T-cell (primary cell): ENCODE measurements around the gene PRR14. TPM values are rescaled to one million over a fixed set of nuclear protein-coding genes. Genes with fewer than 3 reads are reported as not detected.
A peak's percentile ranks its signal among the peaks of the same experiment; 100 is the strongest.
"Not testable (repeated sequence)": the region's sequence is repeated elsewhere in the genome, so short reads cannot be mapped to it uniquely, and the experiment has no call there.

Experiments used
- ATAC-seq, 4 experiments: fragments of 200-7000 bp in 3 of 4; fragments of 150-1000 bp in 1 of 4; cut with Tn5 transposase; replicated peaks in 1 of 4; 1 replicate in 3 of 4; 2 replicates in 1 of 4; pipeline ENCODE4 v1.10.0; 2021; ENCODE audit warnings: moderate library complexity in 3 of 4, mild to moderate bottlenecking in 2 of 4, moderate number of reproducible peaks in 1 of 4
- CTCF ChIA-PET, 2 donors: fragments of 300-600 bp; sonication (Branson Sonifier 250); formaldehyde crosslinking; loops; one replicate each; lab custom pipeline; 2022; ENCODE audit warnings: antibody characterized with exemption in 2 of 2; lab: Charles Lee
- POLR2A ChIA-PET, 2 donors: fragments of 300-600 bp; sonication (Branson Sonifier 250); formaldehyde crosslinking; loops; one replicate each; lab custom pipeline; 2022; ENCODE audit warnings: antibody characterized with exemption in 2 of 2; lab: Charles Lee
- DNase-seq, 35 experiments: peaks; one replicate each; pipeline versions ENCODE4 v3.0.0 to v3.0.0-alpha.2; 2013 to 2023
- H3K27ac ChIP-seq: one replicate; pipeline ENCODE4 v1.5.1; 2013; ENCODE audit warnings: low read length
- H3K27me3 ChIP-seq, 2 experiments: replicated peaks in 1 of 2; 1 replicate in 1 of 2; 2 replicates in 1 of 2; pipeline versions ENCODE4 v1.6.1 to v1.7.0; 2013; ENCODE audit warnings: low read length in 1 of 2, mixed read lengths in 1 of 2; ENCODE audit not compliant: control insufficient read depth in 2 of 2, insufficient read depth in 2 of 2; ENCODE audit errors: extremely low read depth in 1 of 2
- H3K36me3 ChIP-seq, 2 donors: 1 replicate in 1 of 2; 2 replicates in 1 of 2; pipeline versions ENCODE4 v1.6.1 to v1.7.0; 2013; ENCODE audit warnings: low read length in 1 of 2; ENCODE audit not compliant: control insufficient read depth in 2 of 2, insufficient read depth in 1 of 2; ENCODE audit errors: extremely low read depth in 1 of 2
- H3K4me1 ChIP-seq, 2 experiments: 1 replicate in 1 of 2; 2 replicates in 1 of 2; pipeline versions ENCODE4 v1.6.1 to v1.7.0; 2013; ENCODE audit warnings: low read length in 2 of 2, mixed read lengths in 1 of 2; ENCODE audit not compliant: insufficient read depth in 2 of 2, control insufficient read depth in 1 of 2; ENCODE audit errors: extremely low read depth in 1 of 2
- H3K4me3 ChIP-seq, 2 donors: 1 replicate in 1 of 2; 2 replicates in 1 of 2; pipeline versions ENCODE4 v1.5.1 to v1.7.0; 2013; ENCODE audit warnings: mild to moderate bottlenecking in 2 of 2, low read length in 1 of 2, moderate library complexity in 1 of 2; ENCODE audit not compliant: control insufficient read depth in 1 of 2; ENCODE audit errors: extremely low read depth in 1 of 2
- H3K9me3 ChIP-seq: 2 replicates; pipeline ENCODE4 v1.7.0; 2013
- H3K27ac Mint-ChIP-seq, 2 donors: one replicate each; pipeline ENCODE4 v1.8.0; 2020 to 2021; ENCODE audit warnings: mild to moderate bottlenecking in 2 of 2, mixed read lengths in 2 of 2
- H3K27me3 Mint-ChIP-seq, 2 donors: one replicate each; pipeline ENCODE4 v1.8.0; 2021 to 2022; ENCODE audit warnings: mixed read lengths in 2 of 2
- H3K36me3 Mint-ChIP-seq: one replicate; pipeline ENCODE4 v1.8.0; 2021; ENCODE audit warnings: mixed read lengths
- H3K4me1 Mint-ChIP-seq, 3 donors: one replicate each; pipeline ENCODE4 v1.8.0; 2020 to 2022; ENCODE audit warnings: mixed read lengths in 3 of 3, mild to moderate bottlenecking in 1 of 3
- H3K4me3 Mint-ChIP-seq, 3 donors: one replicate each; pipeline ENCODE4 v1.8.0; 2020 to 2022; ENCODE audit warnings: mild to moderate bottlenecking in 3 of 3, mixed read lengths in 3 of 3, moderate library complexity in 3 of 3
- H3K9me3 Mint-ChIP-seq, 3 donors: one replicate each; pipeline ENCODE4 v1.8.0; 2020 to 2022; ENCODE audit warnings: mixed read lengths in 3 of 3
- WGBS: methylation state at CpG from one replicate; pipeline ENCODE4 v1.1.5; 2013; ENCODE audit warnings: missing lambda C conversion rate; ENCODE audit not compliant: insufficient coverage; 5-methylcytosine and 5-hydroxymethylcytosine counted together
- total RNA-seq, 35 experiments: library from RNA in 6 of 35; stranded (reverse) in 6 of 35; fragments of 120-200 nt in 1 of 35; gene quantifications; one replicate each; pipeline versions ENCODE4 v1.2.1 to v1.2.4 and lab custom pipeline; 2013 to 2026

The PRR14 gene
- total RNA-seq, 5 donors from 2014 or later (not counting 1 experiment from before 2014, with no cell fraction given) = 57.9 to 121 (median 89.6) TPM

DNA sequence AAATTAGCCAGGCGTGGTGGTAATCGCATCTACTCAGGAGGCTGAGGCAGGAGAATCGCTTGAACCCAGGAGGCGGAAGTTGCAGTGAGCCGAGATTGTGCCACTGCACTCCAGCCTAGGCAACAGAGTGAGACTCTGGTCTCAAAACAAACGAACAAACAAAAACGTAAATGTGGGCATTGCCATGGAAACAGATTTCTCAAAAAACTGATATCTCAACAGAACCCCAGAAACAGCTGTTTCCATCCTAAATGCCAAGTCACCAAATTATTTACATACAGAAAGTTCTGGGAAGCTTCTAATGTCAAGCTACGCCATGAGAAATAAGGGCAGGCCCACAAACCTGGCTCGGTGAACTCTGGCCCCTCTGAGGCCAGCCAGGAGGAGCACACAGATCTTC, 24.5 kb upstream of the PRR14 start:
- CTCF ChIA-PET = interaction anchor here in 1 of 2 donors (0.7 to 1.0 kb wide), 3 partner anchors 16 to 54 kb away, joined by 3 to 7 read pairs (median 5); partner anchors contain the start of gene ZNF689
- H3K9me3 ChIP-seq = no peaks in the 10 kb centered on the region
- no peak overlapping the region for H3K27ac ChIP-seq
- H3K36me3 ChIP-seq = no peaks in the 10 kb centered on the region
- H3K27me3 ChIP-seq = peaks cover 0 to 5% of the 10 kb centered on the region in 2 experiments
- DNase-seq (no peak), ATAC-seq (no peak)
- Mint-ChIP-seq H3K36me3 (no peaks in the 10 kb centered on the region), H3K27ac (no peak overlapping the region), H3K9me3 (no peaks in the 10 kb centered on the region), H3K4me1 (peaks cover 6 to 9% (median 7%) of the 10 kb centered on the region in 3 donors), H3K4me3 (no peak overlapping the region), H3K27me3 (peaks cover 3 to 4% of the 10 kb centered on the region in 2 donors)
- no peak overlapping the region for H3K4me3 ChIP-seq
- 86% methylated on average over 9 of the region's 9 CpGs for WGBS
- POLR2A ChIA-PET = interaction anchor here in 1 of 2 donors (0.6 kb wide), 1 partner anchor 197 kb away, joined by 3 read pairs; the partner anchor contains the start of gene DCTPP1
- peaks cover 2 to 5% of the 10 kb centered on the region in 2 experiments for H3K4me1 ChIP-seq

DNA sequence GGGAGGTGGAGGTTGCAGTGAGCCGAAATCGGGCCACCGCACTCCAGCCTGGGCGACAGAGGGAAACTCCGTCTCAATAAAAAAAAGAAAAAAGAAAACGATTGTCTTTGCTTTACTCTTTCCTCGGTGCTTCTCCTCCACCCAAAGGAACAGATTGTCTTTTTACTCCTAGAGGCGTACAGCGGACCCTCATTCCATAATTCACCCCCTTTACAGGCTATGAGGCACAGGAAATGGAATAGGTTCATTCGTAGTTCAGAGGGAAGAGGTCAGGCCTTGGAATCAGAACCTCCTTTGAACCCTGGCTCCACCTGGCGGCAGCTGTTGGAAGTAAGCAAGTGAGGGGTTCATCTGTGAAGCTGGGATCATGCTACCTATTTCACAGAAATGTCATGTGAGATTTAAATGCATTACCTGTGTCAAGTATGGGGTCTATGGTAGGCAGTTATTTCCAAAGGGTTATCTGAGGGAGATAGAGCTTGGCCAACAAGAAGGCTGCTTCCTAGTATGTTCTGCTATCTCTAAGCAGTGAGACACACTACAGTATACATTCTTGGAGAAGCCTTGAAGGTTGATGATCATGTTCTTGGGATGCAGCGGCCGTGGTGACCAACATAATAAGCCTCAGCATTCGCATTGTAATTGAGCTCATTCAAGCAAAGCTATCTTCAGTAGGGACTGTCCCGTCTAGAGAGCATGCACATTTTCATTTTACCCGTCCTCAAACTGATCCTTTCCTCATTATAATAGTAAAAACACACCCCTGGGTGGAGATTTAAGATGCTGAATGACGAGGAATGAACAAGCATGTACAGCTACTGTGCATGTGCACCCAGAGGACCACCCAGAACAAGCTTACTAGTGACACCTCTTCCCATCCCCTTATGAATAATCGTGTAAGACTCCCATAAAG, 21.9 kb upstream of the PRR14 start:
- Histone ChIP-seq H3K36me3 (no peaks in the 10 kb centered on the region), H3K4me3 (peak overlapping the region in 1 of 2 donors; percentile 21), H3K4me1 (peaks cover 2 to 12% of the 10 kb centered on the region in 2 experiments), H3K9me3 (no peaks in the 10 kb centered on the region), H3K27ac (peak overlapping the region; percentile 25), H3K27me3 (peaks cover 0 to 5% of the 10 kb centered on the region in 2 experiments)
- Mint-ChIP-seq H3K9me3 (no peaks in the 10 kb centered on the region), H3K27ac (peak overlapping the region; percentile 65 to 83), H3K4me3 (peak overlapping the region; percentile 55 to 73 (median 58)), H3K4me1 (peaks cover 8 to 10% (median 8%) of the 10 kb centered on the region in 3 donors), H3K36me3 (no peaks in the 10 kb centered on the region), H3K27me3 (no peaks in the 10 kb centered on the region)
- POLR2A ChIA-PET = interaction anchor here in 1 of 2 donors (0.6 kb wide), 2 partner anchors 29 to 177 kb away, joined by 3 to 4 read pairs; partner anchors contain the start of gene FBRS
- WGBS = 50% methylated on average over 2 of the region's 18 CpGs
- CTCF ChIA-PET = interaction anchor here (0.6 to 2.9 kb wide), 14 partner anchors 9 to 673 kb away, joined by 3 to 17 read pairs (median 4); partner anchors contain the start of genes DCTPP1 (in 1 of the 2) and ZNF689 (in 1 of the 2)
- peak; percentile 63 to 92 (median 81) for DNase-seq
- ATAC-seq = peak; percentile 91 to 93 (median 92)

DNA sequence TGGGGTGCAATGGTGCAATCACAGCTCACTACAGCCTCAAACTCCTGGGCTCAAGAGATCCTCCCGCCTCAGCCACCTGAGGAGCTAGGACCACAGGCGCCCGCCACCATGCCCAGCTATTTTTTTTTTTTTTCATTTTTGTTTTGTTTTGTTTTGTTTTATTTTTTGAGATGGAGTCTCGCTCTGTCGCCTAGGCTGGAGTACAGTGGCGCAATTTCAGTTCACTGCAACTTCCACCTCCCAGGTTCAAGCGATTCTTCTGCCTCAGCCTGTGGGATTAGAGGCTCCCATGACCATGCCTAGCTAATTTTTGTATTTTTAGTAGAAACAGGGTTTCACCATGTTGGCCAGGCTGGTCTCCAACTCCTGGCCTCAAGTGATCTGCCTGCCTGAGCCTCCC, 18.3 kb upstream of the PRR14 start:
- H3K4me3 Mint-ChIP-seq, DNase-seq, ATAC-seq, H3K27ac ChIP-seq, H3K27me3 ChIP-seq, H3K9me3 Mint-ChIP-seq, H3K4me3 ChIP-seq, H3K36me3 Mint-ChIP-seq, H3K27ac Mint-ChIP-seq, H3K9me3 ChIP-seq, H3K27me3 Mint-ChIP-seq, H3K36me3 ChIP-seq: not testable (repeated sequence)
- peaks cover 3 to 24% of the 10 kb centered on the region in 2 experiments for H3K4me1 ChIP-seq
- CTCF ChIA-PET = interaction anchor here (0.6 to 0.7 kb wide), 3 partner anchors 61 to 799 kb away, joined by 3 read pairs; partner anchors contain the start of gene DCTPP1 (in 1 of the 2)
- H3K4me1 Mint-ChIP-seq = peaks cover 22 to 26% (median 24%) of the 10 kb centered on the region in 3 donors
- WGBS = no CpG with 5 or more reads among the region's 7 CpGs
- POLR2A ChIA-PET = interaction anchor here (0.5 to 0.7 kb wide), 4 partner anchors 28 to 800 kb away, joined by 3 to 6 read pairs (median 6); no protein-coding TSS in a partner anchor

DNA sequence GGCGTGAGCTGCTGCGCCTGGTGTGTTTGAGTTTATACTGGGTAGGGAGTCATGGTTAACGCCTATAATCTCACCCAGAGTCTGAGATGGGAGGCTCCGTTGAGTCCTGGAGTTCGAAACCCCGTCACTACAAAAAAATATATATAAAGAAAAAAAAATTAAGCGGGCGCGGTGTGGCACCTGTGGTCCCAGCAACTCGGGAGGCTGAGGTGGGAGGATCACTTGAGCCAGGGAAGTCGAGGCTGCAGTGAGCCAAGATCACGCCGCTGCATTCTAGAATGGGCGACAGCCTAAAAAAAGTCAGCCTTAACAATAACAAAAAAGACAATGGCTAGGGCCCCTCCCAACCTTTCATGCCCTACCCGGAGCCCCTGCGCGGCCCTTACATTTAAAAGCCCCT, 17.2 kb upstream of the PRR14 start:
- H3K27ac Mint-ChIP-seq = peak overlapping the region; percentile 94 to 97
- peaks cover 19 to 25% (median 22%) of the 10 kb centered on the region in 3 donors for H3K4me1 Mint-ChIP-seq
- H3K36me3 Mint-ChIP-seq = no peaks in the 10 kb centered on the region
- ATAC-seq = no peak
- Histone ChIP-seq H3K9me3 (no peaks in the 10 kb centered on the region), H3K36me3 (no peaks in the 10 kb centered on the region), H3K4me1 (peaks cover 3 to 22% of the 10 kb centered on the region in 2 experiments), H3K27ac (peak overlapping the region; percentile 100), H3K27me3 (peaks cover 0 to 5% of the 10 kb centered on the region in 2 experiments), H3K4me3 (peak overlapping the region; percentile 83 to 90)
- no peaks in the 10 kb centered on the region for H3K27me3 Mint-ChIP-seq
- peak overlapping the region; percentile 89 to 96 (median 89) for H3K4me3 Mint-ChIP-seq
- H3K9me3 Mint-ChIP-seq = no peaks in the 10 kb centered on the region
- 70% methylated on average over 4 of the region's 17 CpGs for WGBS
- ChIA-PET CTCF (interaction anchor here in 1 of 2 donors (0.9 to 1.0 kb wide), 2 partner anchors 64 to 204 kb away, joined by 7 to 9 read pairs; partner anchors contain the start of gene DCTPP1), POLR2A (interaction anchor here (0.5 to 0.9 kb wide), 6 partner anchors 98 to 284 kb away, joined by 3 to 11 read pairs (median 4); partner anchors contain the start of gene DCTPP1 (in 1 of the 2))
- DNase-seq = no peak

DNA sequence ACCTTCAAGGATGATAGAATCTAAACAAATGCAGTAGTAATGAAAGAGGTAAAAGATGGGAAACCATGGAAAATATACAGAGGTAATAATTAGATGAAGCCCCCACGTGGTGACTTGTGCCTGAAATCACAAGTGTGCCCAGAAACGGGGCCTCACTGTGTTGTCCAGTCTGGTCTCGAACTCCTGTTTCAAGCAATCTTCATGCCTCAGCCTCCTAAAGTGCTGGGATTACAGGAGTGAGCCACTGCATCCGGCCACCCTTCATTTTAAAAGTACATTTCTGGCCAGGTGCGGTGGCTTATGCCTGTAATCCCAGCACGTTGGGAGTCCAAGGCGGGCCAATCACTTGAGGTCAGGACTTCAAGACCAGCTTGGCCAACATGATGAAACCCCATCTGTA, 14.2 kb upstream of the PRR14 start:
- Mint-ChIP-seq H3K36me3 (no peaks in the 10 kb centered on the region), H3K27me3 (no peaks in the 10 kb centered on the region), H3K9me3 (no peaks in the 10 kb centered on the region), H3K4me3 (no peak overlapping the region), H3K4me1 (peaks cover 16 to 18% (median 17%) of the 10 kb centered on the region in 3 donors), H3K27ac (no peak overlapping the region)
- no peaks in the 10 kb centered on the region for H3K36me3 ChIP-seq
- no peak overlapping the region for H3K27ac ChIP-seq
- no peak overlapping the region for H3K4me3 ChIP-seq
- POLR2A ChIA-PET = interaction anchor here (0.6 to 0.8 kb wide), 2 partner anchors 14 to 41 kb away, joined by 3 read pairs; no protein-coding TSS in a partner anchor
- ATAC-seq = no peak
- no peaks in the 10 kb centered on the region for H3K9me3 ChIP-seq
- CTCF ChIA-PET = no interaction called here
- H3K27me3 ChIP-seq = peaks cover 0 to 2% of the 10 kb centered on the region in 2 experiments
- WGBS = 96% methylated on average over 4 of the region's 7 CpGs
- peaks cover 2 to 19% of the 10 kb centered on the region in 2 experiments for H3K4me1 ChIP-seq
- DNase-seq = no peak

DNA sequence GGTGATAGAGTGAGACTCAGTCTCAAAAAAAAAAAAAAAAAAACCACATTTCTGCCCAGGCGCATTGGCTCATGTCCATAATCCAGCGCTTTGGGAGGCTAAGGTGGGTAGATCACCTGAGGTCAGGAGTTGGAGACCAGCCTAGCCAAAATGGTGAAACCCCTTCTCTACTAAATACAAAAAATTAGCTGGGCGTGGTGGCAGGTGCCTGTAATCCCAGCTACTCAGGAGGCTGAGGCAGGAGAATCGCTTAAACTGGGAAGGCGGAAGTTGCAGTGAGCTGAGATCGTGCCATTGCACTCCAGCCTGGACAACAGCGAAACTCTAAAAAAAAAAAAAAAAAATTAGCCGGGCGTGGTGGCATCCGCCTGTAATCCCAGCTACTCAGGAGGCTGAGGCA, 13.6 kb upstream of the PRR14 start:
- H3K9me3 ChIP-seq, H3K27ac ChIP-seq, H3K36me3 ChIP-seq, H3K9me3 Mint-ChIP-seq, DNase-seq, H3K27me3 Mint-ChIP-seq, H3K27ac Mint-ChIP-seq, H3K4me3 Mint-ChIP-seq, H3K4me3 ChIP-seq, H3K27me3 ChIP-seq, H3K36me3 Mint-ChIP-seq, ATAC-seq: not testable (repeated sequence)
- H3K4me1 Mint-ChIP-seq = peaks cover 16 to 18% (median 17%) of the 10 kb centered on the region in 3 donors
- ChIA-PET POLR2A (interaction anchor here in 1 of 2 donors (0.6 kb wide), 1 partner anchor 41 kb away, joined by 3 read pairs; no protein-coding TSS in a partner anchor), CTCF (interaction anchor here (0.6 to 1.1 kb wide), 3 partner anchors 69 to 268 kb away, joined by 3 to 6 read pairs (median 6); no protein-coding TSS in a partner anchor)
- H3K4me1 ChIP-seq = peaks cover 2 to 19% of the 10 kb centered on the region in 2 experiments
- 93% methylated on average over 6 of the region's 10 CpGs for WGBS
